ENCODE data around the gene GPANK1. TPM values are rescaled to one million over a fixed set of nuclear protein-coding genes. Genes with fewer than 3 reads are reported as not detected.

The GPANK1 gene
- total RNA-seq, 1 experiment from 2014 or later: 32.2 TPM

GRCh38 chr6:31686483-31686882 lies 21.7 kb upstream of the GPANK1 start:
- no peaks in the 10 kb centered on the region for H3K9me3 Mint-ChIP-seq (ENCODE audit: low read depth, unreplicated experiment)
- TF ChIP-seq, protein P1, sequence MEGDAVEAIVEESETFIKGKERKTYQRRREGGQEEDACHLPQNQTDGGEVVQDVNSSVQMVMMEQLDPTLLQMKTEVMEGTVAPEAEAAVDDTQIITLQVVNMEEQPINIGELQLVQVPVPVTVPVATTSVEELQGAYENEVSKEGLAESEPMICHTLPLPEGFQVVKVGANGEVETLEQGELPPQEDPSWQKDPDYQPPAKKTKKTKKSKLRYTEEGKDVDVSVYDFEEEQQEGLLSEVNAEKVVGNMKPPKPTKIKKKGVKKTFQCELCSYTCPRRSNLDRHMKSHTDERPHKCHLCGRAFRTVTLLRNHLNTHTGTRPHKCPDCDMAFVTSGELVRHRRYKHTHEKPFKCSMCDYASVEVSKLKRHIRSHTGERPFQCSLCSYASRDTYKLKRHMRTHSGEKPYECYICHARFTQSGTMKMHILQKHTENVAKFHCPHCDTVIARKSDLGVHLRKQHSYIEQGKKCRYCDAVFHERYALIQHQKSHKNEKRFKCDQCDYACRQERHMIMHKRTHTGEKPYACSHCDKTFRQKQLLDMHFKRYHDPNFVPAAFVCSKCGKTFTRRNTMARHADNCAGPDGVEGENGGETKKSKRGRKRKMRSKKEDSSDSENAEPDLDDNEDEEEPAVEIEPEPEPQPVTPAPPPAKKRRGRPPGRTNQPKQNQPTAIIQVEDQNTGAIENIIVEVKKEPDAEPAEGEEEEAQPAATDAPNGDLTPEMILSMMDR (IDR thresholded peaks at IDR 0.05; ENCODE audit: unreplicated experiment): no peak
- no peak for DNase-seq
- peaks cover 45% of the 10 kb centered on the region for H3K36me3 Mint-ChIP-seq (ENCODE audit: insufficient read depth, unreplicated experiment)
- BruUV-seq (replicated peaks): no TSS peak
- no peaks in the 10 kb centered on the region for H3K27me3 Mint-ChIP-seq (ENCODE audit: unreplicated experiment)
- intact Hi-C loops (cut with micrococcal nuclease; ENCODE audit: unreplicated experiment): no loop called here
- H3K4me3 Mint-ChIP-seq (ENCODE audit: low read depth, unreplicated experiment): no peak overlapping the region
- peak overlapping the region; percentile 13 for H3K27ac Mint-ChIP-seq (ENCODE audit: unreplicated experiment)
- CTCF ChIA-PET: no interaction called here
- peaks cover 27% of the 10 kb centered on the region for H3K4me1 Mint-ChIP-seq (ENCODE audit: low read depth, unreplicated experiment)

DNA sequence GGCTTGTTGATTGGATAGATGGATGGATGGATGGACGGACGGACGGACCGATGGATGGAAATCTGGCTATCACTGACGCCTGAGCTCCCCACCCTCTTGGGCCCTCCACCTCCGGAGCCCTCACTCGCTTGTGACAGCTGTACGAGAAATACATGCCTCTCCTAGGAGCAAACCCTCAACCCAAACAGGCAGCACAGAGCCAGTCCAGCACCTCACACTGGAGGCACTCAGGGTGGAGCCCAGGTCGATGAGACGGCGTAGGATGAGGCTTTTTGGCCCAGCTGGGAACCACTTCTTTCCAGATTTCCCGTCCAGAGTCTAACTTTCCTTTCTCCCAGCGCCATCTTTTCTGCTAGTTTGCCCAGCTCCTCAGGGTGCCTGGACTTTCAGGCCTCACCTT lies 18.8 kb upstream of the GPANK1 start:
- Mint-ChIP-seq H3K36me3 (ENCODE audit: insufficient read depth, unreplicated experiment) (peaks cover 48% of the 10 kb centered on the region), H3K27me3 (ENCODE audit: unreplicated experiment) (no peaks in the 10 kb centered on the region), H3K4me1 (ENCODE audit: low read depth, unreplicated experiment) (peaks cover 28% of the 10 kb centered on the region), H3K9me3 (ENCODE audit: low read depth, unreplicated experiment) (no peaks in the 10 kb centered on the region), H3K4me3 (ENCODE audit: low read depth, unreplicated experiment) (peak overlapping the region; percentile 75), H3K27ac (ENCODE audit: unreplicated experiment) (peak overlapping the region; percentile 55)
- DNase-seq: no peak
- intact Hi-C loops (cut with micrococcal nuclease; ENCODE audit: unreplicated experiment): no loop called here
- TF ChIP-seq, protein P1 (IDR thresholded peaks at IDR 0.05; ENCODE audit: unreplicated experiment): no peak
- CTCF ChIA-PET: interaction anchor here (1.5 kb wide), 1 partner anchor 86 kb away, joined by 8 read pairs; no protein-coding TSS in a partner anchor
- BruUV-seq (replicated peaks): no TSS peak

DNA sequence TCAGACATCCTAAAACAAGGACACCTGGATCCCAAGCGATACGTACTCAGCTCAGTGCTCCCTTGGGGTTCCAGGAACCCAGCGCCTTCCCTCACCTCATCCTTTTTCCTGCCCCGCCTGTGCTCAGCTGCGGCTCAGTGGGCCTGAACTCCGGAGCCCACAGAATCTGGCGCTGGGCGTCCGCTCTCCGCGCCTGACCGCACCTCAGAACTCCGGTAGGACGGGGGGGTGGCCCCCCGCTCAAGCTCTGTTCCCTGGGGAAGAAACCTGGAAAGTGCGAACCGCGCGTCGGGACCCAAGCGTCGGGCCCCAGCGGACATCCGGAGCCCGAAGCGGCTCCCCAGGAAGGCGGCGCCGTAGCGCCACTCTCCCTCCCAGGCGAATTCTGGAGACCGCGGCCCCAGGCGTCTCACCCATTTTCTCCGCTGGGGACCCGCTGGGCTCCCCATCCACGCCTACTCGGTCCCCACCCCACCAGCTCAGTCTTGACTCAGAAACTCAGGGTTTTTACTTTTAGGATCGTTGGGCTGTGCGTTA lies 16.4 kb upstream of the GPANK1 start:
- Mint-ChIP-seq H3K4me1 (ENCODE audit: low read depth, unreplicated experiment) (peaks cover 28% of the 10 kb centered on the region), H3K27me3 (ENCODE audit: unreplicated experiment) (no peaks in the 10 kb centered on the region), H3K27ac (ENCODE audit: unreplicated experiment) (peak overlapping the region; percentile 89), H3K4me3 (ENCODE audit: low read depth, unreplicated experiment) (peak overlapping the region; percentile 75), H3K36me3 (ENCODE audit: insufficient read depth, unreplicated experiment) (peaks cover 35% of the 10 kb centered on the region), H3K9me3 (ENCODE audit: low read depth, unreplicated experiment) (no peaks in the 10 kb centered on the region)
- intact Hi-C loops (cut with micrococcal nuclease; ENCODE audit: unreplicated experiment): loop anchor here (2.0 kb wide), 1 partner anchor 150 kb away; no protein-coding TSS in a partner anchor
- BruUV-seq (replicated peaks): TSS peak; percentile 71
- CTCF ChIA-PET: interaction anchor here (0.6 to 2.1 kb wide), 13 partner anchors 9 to 515 kb away, joined by 3 to 26 read pairs (median 6); partner anchors contain the start of genes DDAH2, LSM2, MSH5 and NEU1
- DNase-seq: peak; percentile 81
- TF ChIP-seq, protein P1 (IDR thresholded peaks at IDR 0.05; ENCODE audit: unreplicated experiment): no peak

- peak; percentile 94 for DNase-seq
- Mint-ChIP-seq H3K4me3 (ENCODE audit: low read depth, unreplicated experiment) (peak within 1 kb of the TSS; percentile 75), H3K36me3 (ENCODE audit: insufficient read depth, unreplicated experiment) (peaks cover 37% of the 10 kb centered on the region), H3K27ac (ENCODE audit: unreplicated experiment) (peak within 1 kb of the TSS; percentile 89), H3K9me3 (ENCODE audit: low read depth, unreplicated experiment) (no peaks in the 10 kb centered on the region), H3K4me1 (ENCODE audit: low read depth, unreplicated experiment) (peaks cover 28% of the 10 kb centered on the region), H3K27me3 (ENCODE audit: unreplicated experiment) (no peaks in the 10 kb centered on the region)
- BruUV-seq (replicated peaks): no TSS peak
- TF ChIP-seq, protein P1 (IDR thresholded peaks at IDR 0.05; ENCODE audit: unreplicated experiment): peak; percentile 83
- CTCF ChIA-PET: interaction anchor here (0.6 to 2.1 kb wide), 13 partner anchors 10 to 516 kb away, joined by 3 to 26 read pairs (median 6); partner anchors contain the start of genes DDAH2, LSM2, MSH5 and NEU1
- intact Hi-C loops (cut with micrococcal nuclease; ENCODE audit: unreplicated experiment): loop anchor here (1.0 to 2.0 kb wide), 4 partner anchors 58 to 272 kb away; no protein-coding TSS in a partner anchor
Measured at GRCh38 chr6:31680226-31681134, 15.7 kb upstream of the GPANK1 start, which contains the start of gene LY6G5C. LY6G5C (minus strand) TSS chr6:31681067; CDS start chr6:31680373, 694 bp downstream.
